SK-N-SH (cell line): ENCODE data around the gene LARP6. TPM values are rescaled to one million over a fixed set of nuclear protein-coding genes. Genes with fewer than 3 reads are reported as not detected.

Experiments used
- CTCF ChIA-PET: fragments of 300-600, 350-600 bp; formaldehyde crosslinking; extraction: SDS; loops from one replicate; lab custom pipeline; 2021; lab: Yijun Ruan, JAX
- POLR2A ChIA-PET: fragments of 350-600 bp; sonication (Branson Sonifier 250); formaldehyde crosslinking; extraction: SDS; loops from one replicate; lab custom pipeline; 2020; ENCODE audit warnings: antibody characterized with exemption, inconsistent platforms; lab: Yijun Ruan, JAX
- DNase-seq: peaks from one replicate; pipeline ENCODE4 v3.0.0; 2012
- H2AFZ ChIP-seq: fragments of 200-600 bp; sonication (generic); 2 replicates; pipeline ENCODE4 v1.8.1; 2016; ENCODE audit warnings: antibody characterized with exemption, mild to moderate bottlenecking, low read depth
- H3F3A ChIP-seq: fragments of 200-600 bp; sonication (generic); replicated peaks from 2 replicates; pipeline ENCODE3; 2016; ENCODE audit warnings: antibody characterized with exemption, mild to moderate bottlenecking; ENCODE audit not compliant: insufficient read depth
- H3K27ac ChIP-seq, 2 experiments: fragments of 200-500 bp in 1 of 2; fragments of 200-600 bp in 1 of 2; sonication (Bioruptor generic) in 1 of 2; sonication (generic), shearing (Covaris generic) in 1 of 2; 2 replicates each; pipeline versions ENCODE4 v1.5.1 to v1.6.1; 2014 to 2016; ENCODE audit warnings: low read depth in 2 of 2, inconsistent platforms in 1 of 2, low read length in 1 of 2, mild to moderate bottlenecking in 1 of 2, mixed read lengths in 1 of 2
- H3K27me3 ChIP-seq: fragments of 200-600 bp; sonication (generic), shearing (Covaris generic); 2 replicates; pipeline ENCODE4 v1.6.1; 2016; ENCODE audit warnings: mixed run types; ENCODE audit not compliant: insufficient read depth
- H3K36me3 ChIP-seq, 2 experiments: fragments of 200-500 bp in 1 of 2; fragments of 200-600 bp in 1 of 2; sonication (Bioruptor generic) in 1 of 2; sonication (generic) in 1 of 2; replicated peaks in 1 of 2; 2 replicates each; pipeline versions ENCODE3 to v1.5.1; 2014 to 2016; ENCODE audit warnings: low read length in 1 of 2, mild to moderate bottlenecking in 1 of 2; ENCODE audit not compliant: insufficient read depth in 2 of 2, control insufficient read depth in 1 of 2
- H3K4me1 ChIP-seq, 2 experiments: fragments of 200-500 bp in 1 of 2; fragments of 200-600 bp in 1 of 2; sonication (Bioruptor generic) in 1 of 2; sonication (generic), shearing (Covaris generic) in 1 of 2; 2 replicates each; pipeline versions ENCODE4 v1.5.1 to v1.6.1; 2014 to 2016; ENCODE audit warnings: low read depth in 1 of 2, low read length in 1 of 2, mixed run types in 1 of 2; ENCODE audit not compliant: insufficient read depth in 2 of 2, control insufficient read depth in 1 of 2
- H3K4me2 ChIP-seq: fragments of 200-600 bp; sonication (generic), shearing (Covaris generic); 2 replicates; pipeline ENCODE4 v1.6.1; 2017; ENCODE audit warnings: mixed run types
- H3K4me3 ChIP-seq, 2 experiments: fragments of 200-500 bp in 1 of 2; fragments of 200-600 bp in 1 of 2; sonication (Bioruptor generic) in 1 of 2; sonication (generic), shearing (Covaris generic) in 1 of 2; 2 replicates each; pipeline versions ENCODE4 v1.5.1 to v1.8.1; 2014 to 2016; ENCODE audit warnings: low read depth in 2 of 2, inconsistent platforms in 1 of 2, low read length in 1 of 2, mild to moderate bottlenecking in 1 of 2, mixed read lengths in 1 of 2, moderate library complexity in 1 of 2
- H3K79me2 ChIP-seq: fragments of 200-600 bp; sonication (generic); 2 replicates; pipeline ENCODE4 v1.8.1; 2017; ENCODE audit warnings: mild to moderate bottlenecking; ENCODE audit not compliant: insufficient read depth
- H3K9ac ChIP-seq: fragments of 200-600 bp; sonication (generic); 2 replicates; pipeline ENCODE4 v1.6.1; 2017; ENCODE audit warnings: mixed run types
- H3K9me2 ChIP-seq: fragments of 200-600 bp; sonication (generic); 2 replicates; pipeline ENCODE4 v1.6.1; 2017; ENCODE audit warnings: mixed run types
- H3K9me3 ChIP-seq: fragments of 200-600 bp; sonication (generic); 2 replicates; pipeline ENCODE4 v1.6.1; 2017; ENCODE audit warnings: mixed run types, mild to moderate bottlenecking, moderate library complexity
- H4K20me1 ChIP-seq: fragments of 200-600 bp; sonication (generic); 2 replicates; pipeline ENCODE4 v1.6.1; 2017; ENCODE audit warnings: mild to moderate bottlenecking, mixed run types; ENCODE audit not compliant: insufficient read depth
- CHD2 ChIP-seq: fragments of 150-350 bp; IDR thresholded peaks from 2 replicates; pipeline ENCODE4 v1.6.1; 2018; ENCODE audit warnings: low read length; ENCODE audit not compliant: partially characterized antibody
- CTCF ChIP-seq: fragments of 200-600 bp; sonication (generic); IDR thresholded peaks from 2 replicates; pipeline ENCODE4 v1.6.1; 2017; ENCODE audit warnings: antibody characterized with exemption, mild to moderate bottlenecking, moderate library complexity
- ELF1 ChIP-seq: IDR thresholded peaks from 2 replicates; pipeline ENCODE4 v1.4.0; 2012
- FOXM1 ChIP-seq: IDR thresholded peaks from 2 replicates; pipeline ENCODE4 v1.4.0; 2012; ENCODE audit warnings: low read depth, mild to moderate bottlenecking
- GABPA ChIP-seq: IDR thresholded peaks from 2 replicates; pipeline ENCODE4 v1.4.0; 2012; ENCODE audit warnings: low read depth, mild to moderate bottlenecking
- IRF3 ChIP-seq: fragments of 150-350 bp; IDR thresholded peaks from 2 replicates; pipeline ENCODE4 v1.6.1; 2016; ENCODE audit warnings: mild to moderate bottlenecking, low read depth, low read length
- JUND ChIP-seq: IDR thresholded peaks from 2 replicates; pipeline ENCODE4 v1.4.0; 2012
- MAX ChIP-seq: IDR thresholded peaks from 2 replicates; pipeline ENCODE4 v1.4.0; 2012; ENCODE audit warnings: low read depth
- MEF2A ChIP-seq: IDR thresholded peaks from 2 replicates; pipeline ENCODE4 v1.4.0; 2012; ENCODE audit warnings: low read depth, borderline replicate concordance
- MXI1 ChIP-seq: IDR thresholded peaks from 2 replicates; pipeline ENCODE4 v1.6.1; 2012; ENCODE audit warnings: mild to moderate bottlenecking, low read depth, low read length, improper control_type of control experiment
- NFIC ChIP-seq: IDR thresholded peaks from 2 replicates; pipeline ENCODE4 v1.4.0; 2012; ENCODE audit warnings: borderline replicate concordance
- NRF1 ChIP-seq: IDR thresholded peaks from 2 replicates; pipeline ENCODE4 v1.6.1; 2012; ENCODE audit warnings: low read depth, mild to moderate bottlenecking, low read length
- POLR2AphosphoS5 ChIP-seq: IDR thresholded peaks from 2 replicates; pipeline ENCODE4 v1.6.1; 2012; ENCODE audit warnings: low read depth, low read length
- RAD21 ChIP-seq: IDR thresholded peaks from 2 replicates; pipeline ENCODE4 v1.6.1; 2012; ENCODE audit warnings: mild to moderate bottlenecking, low read length
- RCOR1 ChIP-seq: fragments of 150-350 bp; IDR thresholded peaks from 2 replicates; pipeline ENCODE4 v1.6.1; 2017; ENCODE audit warnings: antibody characterized with exemption, low read length
- SIN3A ChIP-seq: IDR thresholded peaks from 2 replicates; pipeline ENCODE4 v1.6.1; 2012; ENCODE audit warnings: low read depth, mild to moderate bottlenecking, low read length, moderate library complexity, borderline replicate concordance
- SMC3 ChIP-seq: IDR thresholded peaks from 2 replicates; pipeline ENCODE4 v1.6.1; 2012; ENCODE audit warnings: low read depth, low read length, improper control_type of control experiment
- TEAD4 ChIP-seq: IDR thresholded peaks from 2 replicates; pipeline ENCODE4 v1.4.0; 2012; ENCODE audit warnings: mild to moderate bottlenecking, borderline replicate concordance; ENCODE audit not compliant: insufficient read depth
- YY1 ChIP-seq: IDR thresholded peaks from 2 replicates; pipeline ENCODE4 v1.4.0; 2012; ENCODE audit warnings: low read depth, mild to moderate bottlenecking
- WGBS: methylation state at CpG from one replicate; pipeline ENCODE4 v1.1.6; 2017; ENCODE audit warnings: low lambda C conversion rate; 5-methylcytosine and 5-hydroxymethylcytosine counted together
- polyA plus RNA-seq, 3 experiments: library from polyadenylated mRNA; depleted of rRNA; stranded (reverse); fragments of >200 nt; gene quantifications; 2 replicates each; pipeline ENCODE4 v1.2.3, GENCODE V29; 2012

Gene LARP6
- polyA plus RNA-seq, 1 of the 3 experiments (the other 2 are of a cell fraction), result 236 TPM

GRCh38 chr15:70892912-70893560 lies 39.1 kb upstream of the LARP6 start:
- H4K20me1 ChIP-seq, result no peaks in the 10 kb centered on the region
- WGBS, result under 1% methylated on average over 10 of the region's 10 CpGs
- peaks cover 53% of the 10 kb centered on the region for H3K79me2 ChIP-seq
- ChIA-PET POLR2A (interaction anchor here (1.8 kb wide), 1 partner anchor 24 kb away, joined by 5 read pairs; no protein-coding TSS in a partner anchor), CTCF (interaction anchor here (0.7 to 2.5 kb wide), 13 partner anchors 11 to 551 kb away, joined by 3 to 12 read pairs (median 4); no protein-coding TSS in a partner anchor)
- peak overlapping the region; percentile 76 for H3K9ac ChIP-seq
- DNase-seq, result peak; percentile 59
- H3K27ac ChIP-seq, result peak overlapping the region; percentile 91 to 99
- H3K9me2 ChIP-seq, result no peaks in the 10 kb centered on the region
- H3K27me3 ChIP-seq, result no peaks in the 10 kb centered on the region
- H3F3A ChIP-seq, result peaks cover 13% of the 10 kb centered on the region
- H3K4me1 ChIP-seq, result peaks cover 6 to 13% of the 10 kb centered on the region in 2 experiments; a peak in 3 of 4 replicates
- H3K4me3 ChIP-seq, result peak overlapping the region; percentile 82 to 98
- TF ChIP-seq JUND, result no peak
- TF ChIP-seq RAD21, result peak; percentile 77
- TF ChIP-seq CTCF, result peak; percentile 82
- no peak for TF ChIP-seq MEF2A
- no peak for TF ChIP-seq NFIC
- TF ChIP-seq TEAD4, result no peak
- TF ChIP-seq NRF1, result no peak
- 0 out of 2 replicates have a peak, but pooled peaks have one; percentile 6 for TF ChIP-seq FOXM1
- peak; percentile 34; the same call in 1 of the 2 replicates for TF ChIP-seq YY1
- TF ChIP-seq SMC3, result peak; percentile 49
- TF ChIP-seq, all 33 proteins: peak for 5
- peak overlapping the region; percentile 91 for H3K4me2 ChIP-seq
- H3K9me3 ChIP-seq, result no peaks in the 10 kb centered on the region
- H2AFZ ChIP-seq, result peak overlapping the region; percentile 97
- H3K36me3 ChIP-seq, result peaks cover 26 to 27% of the 10 kb centered on the region in 2 experiments

GRCh38 chr15:70892002-70892911 lies 38.3 kb upstream of the LARP6 start, which contains the start of the genes LRRC49 and THAP10:
LRRC49 (plus strand) TSS chr15:70892826; CDS start chr15:70892895, 69 bp downstream.
THAP10 (minus strand) TSS chr15:70892433; CDS start chr15:70892272, 161 bp downstream.
- peaks cover 6 to 13% of the 10 kb centered on the region in 2 experiments; a peak in 3 of 4 replicates for H3K4me1 ChIP-seq
- H4K20me1 ChIP-seq, result no peaks in the 10 kb centered on the region
- ChIA-PET POLR2A (interaction anchor here (1.8 kb wide), 1 partner anchor 23 kb away, joined by 5 read pairs; no protein-coding TSS in a partner anchor), CTCF (interaction anchor here (0.7 to 2.5 kb wide), 11 partner anchors 10 to 552 kb away, joined by 3 to 12 read pairs (median 4); no protein-coding TSS in a partner anchor)
- H3K4me2 ChIP-seq, result peak within 1 kb of the TSS; percentile 91
- H3K9ac ChIP-seq, result peak within 1 kb of the TSS; percentile 76
- no peaks in the 10 kb centered on the region for H3K27me3 ChIP-seq
- H2AFZ ChIP-seq, result peak within 1 kb of the TSS; percentile 97
- DNase-seq, result peak; percentile 88
- H3K79me2 ChIP-seq, result peaks cover 60% of the 10 kb centered on the region
- no peaks in the 10 kb centered on the region for H3K9me3 ChIP-seq
- peaks cover 18 to 24% of the 10 kb centered on the region in 2 experiments for H3K36me3 ChIP-seq
- peak within 1 kb of the TSS; percentile 91 to 99 for H3K27ac ChIP-seq
- under 1% methylated on average over 52 of the region's 61 CpGs for WGBS
- H3F3A ChIP-seq, result peaks cover 20% of the 10 kb centered on the region
- H3K9me2 ChIP-seq, result no peaks in the 10 kb centered on the region
- H3K4me3 ChIP-seq, result peak within 1 kb of the TSS; percentile 82 to 98
- TF ChIP-seq MXI1 (peak; percentile 94), RCOR1 (no peak; the same call in 1 of the 2 replicates), IRF3 (no peak), GABPA (peak; percentile 94), ELF1 (peak; percentile 75), CHD2 (peak; percentile 52), SIN3A (peak; percentile 97), YY1 (peak; percentile 54), MAX (peak; percentile 66; the same call in 1 of the 2 replicates), FOXM1 (0 out of 2 replicates have a peak, but pooled peaks have one; percentile 51), POLR2AphosphoS5 (peak; percentile 11; the same call in 1 of the 2 replicates), NRF1 (0 out of 2 replicates have a peak, but pooled peaks have one; percentile 1)
